ENCODE measurements around the gene DISP3. TPM values are rescaled to one million over a fixed set of nuclear protein-coding genes. Genes with fewer than 3 reads are reported as not detected.

DISP3 gene
- total and polyA plus RNA-seq, 10 donors, result 0.06 to 0.69 (median 0.43) TPM

DNA sequence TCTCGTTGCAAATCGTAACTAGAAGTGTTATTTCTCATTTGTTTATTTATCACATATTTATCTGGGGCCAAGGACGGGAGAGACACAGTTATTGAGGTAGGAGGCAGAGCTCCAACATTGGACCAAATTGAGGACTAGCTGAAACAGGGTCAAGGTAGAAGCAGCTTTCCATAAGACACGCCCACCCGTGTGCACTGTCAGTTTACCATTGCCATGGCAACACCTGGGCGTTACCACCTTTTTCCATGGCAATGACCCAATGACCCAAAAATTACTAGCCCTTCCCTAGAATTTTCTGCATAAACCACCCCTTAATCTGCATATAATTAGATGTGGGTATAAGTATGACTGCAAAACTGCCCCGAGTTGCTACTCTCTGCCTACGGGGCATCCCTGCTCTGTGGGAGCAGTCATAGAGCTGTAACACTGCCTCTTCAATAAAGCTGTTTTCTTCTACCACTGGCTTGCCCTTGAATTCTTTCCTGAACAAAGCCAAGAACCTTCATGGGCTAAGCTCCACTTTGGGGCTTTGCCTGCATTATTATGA, 102.6 kb downstream of the DISP3 start:
- 62 to 74% (median 64%) methylated on average over 8 of the region's 8 CpGs for WGBS, 5 donors

DNA sequence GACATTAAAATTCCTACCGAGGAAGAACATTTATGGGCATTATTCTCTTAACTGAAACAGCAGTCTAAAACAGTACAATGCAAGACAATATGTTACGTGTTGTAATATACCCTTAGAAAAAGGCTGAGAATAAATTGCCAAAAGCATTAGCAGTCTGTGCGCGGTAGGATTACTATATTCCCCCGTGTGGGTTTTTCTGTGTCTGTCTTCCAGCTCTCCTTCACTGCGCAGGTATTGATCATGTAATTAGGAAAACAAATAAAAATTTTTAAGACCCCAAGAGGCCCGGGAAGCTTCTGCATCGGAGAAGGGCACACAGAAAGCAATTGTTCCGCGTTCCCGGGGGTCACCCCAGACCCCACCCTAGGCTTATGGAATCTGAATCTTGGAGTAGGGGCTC, 106.4 kb downstream of the DISP3 start:
- WGBS, 5 donors, result 87 to 93% (median 92%) methylated on average over 11 of the region's 11 CpGs
- H3K27ac ChIP-seq, result no peak overlapping the region
- intact Hi-C loops (cut with DNase I; ENCODE audit: low total_unique reads), result no loop called here
- no peak for TF ChIP-seq POLR2AphosphoS5 (IDR thresholded peaks at IDR 0.05)
- TF ChIP-seq, protein P1, sequence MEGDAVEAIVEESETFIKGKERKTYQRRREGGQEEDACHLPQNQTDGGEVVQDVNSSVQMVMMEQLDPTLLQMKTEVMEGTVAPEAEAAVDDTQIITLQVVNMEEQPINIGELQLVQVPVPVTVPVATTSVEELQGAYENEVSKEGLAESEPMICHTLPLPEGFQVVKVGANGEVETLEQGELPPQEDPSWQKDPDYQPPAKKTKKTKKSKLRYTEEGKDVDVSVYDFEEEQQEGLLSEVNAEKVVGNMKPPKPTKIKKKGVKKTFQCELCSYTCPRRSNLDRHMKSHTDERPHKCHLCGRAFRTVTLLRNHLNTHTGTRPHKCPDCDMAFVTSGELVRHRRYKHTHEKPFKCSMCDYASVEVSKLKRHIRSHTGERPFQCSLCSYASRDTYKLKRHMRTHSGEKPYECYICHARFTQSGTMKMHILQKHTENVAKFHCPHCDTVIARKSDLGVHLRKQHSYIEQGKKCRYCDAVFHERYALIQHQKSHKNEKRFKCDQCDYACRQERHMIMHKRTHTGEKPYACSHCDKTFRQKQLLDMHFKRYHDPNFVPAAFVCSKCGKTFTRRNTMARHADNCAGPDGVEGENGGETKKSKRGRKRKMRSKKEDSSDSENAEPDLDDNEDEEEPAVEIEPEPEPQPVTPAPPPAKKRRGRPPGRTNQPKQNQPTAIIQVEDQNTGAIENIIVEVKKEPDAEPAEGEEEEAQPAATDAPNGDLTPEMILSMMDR (IDR thresholded peaks at IDR 0.05 in 8 of 11, conservative IDR thresholded peaks at IDR 0.05 in 3 of 11), result no peak
- no peak for TF ChIP-seq POLR2A (IDR thresholded peaks at IDR 0.05)
- no peak for DNase-seq
- peaks cover 0 to 58% (median 6%) of the 10 kb centered on the region in 7 donors for H3K27me3 ChIP-seq (replicated peaks in 1 of 7)
- H3K9me3 ChIP-seq, result no peaks in the 10 kb centered on the region
- no peaks in the 10 kb centered on the region for H3K36me3 ChIP-seq
- H3K4me1 ChIP-seq, result no peaks in the 10 kb centered on the region
- no peak overlapping the region for H3K4me3 ChIP-seq

More for the DNA sequence above, 102.6 kb downstream of the DISP3 start:
- no peak for DNase-seq
- no peaks in the 10 kb centered on the region for H3K36me3 ChIP-seq
- TF ChIP-seq POLR2A (IDR thresholded peaks at IDR 0.05), result no peak
- no peak for TF ChIP-seq POLR2AphosphoS5 (IDR thresholded peaks at IDR 0.05)
- TF ChIP-seq, protein P1 (IDR thresholded peaks at IDR 0.05 in 8 of 11, conservative IDR thresholded peaks at IDR 0.05 in 3 of 11), result no peak
- intact Hi-C loops (cut with DNase I; ENCODE audit: low total_unique reads), result no loop called here
- no peaks in the 10 kb centered on the region for H3K9me3 ChIP-seq
- H3K4me1 ChIP-seq, result no peaks in the 10 kb centered on the region
- H3K4me3 ChIP-seq, result no peak overlapping the region
- peaks cover 0 to 47% (median 3%) of the 10 kb centered on the region in 7 donors for H3K27me3 ChIP-seq (replicated peaks in 1 of 7)
- H3K27ac ChIP-seq, result no peak overlapping the region

Other genes with a start within 250 kb of the DISP3 start
- 10 to 100 TPM; 28.4 to 50.9 (median 37.5) TPM for gene MTOR, start 216.6 kb upstream of the DISP3 start, total RNA-seq
- 10 to 100 TPM; 12.5 to 16.5 (median 14.6) TPM for gene MTOR, start 216.6 kb upstream of the DISP3 start, polyA plus RNA-seq
- gene UBIAD1, start 206.0 kb upstream of the DISP3 start, total RNA-seq, result 10 to 100 TPM; 14.2 to 18.5 (median 18.0) TPM
- gene UBIAD1, start 206.0 kb upstream of the DISP3 start, polyA plus RNA-seq, result 1 to 10 TPM; 6.8 to 9.7 (median 7.8) TPM
- 1 to 10 TPM; 2.1 to 6.7 (median 4.5) TPM for gene FBXO2, start 175.3 kb downstream of the DISP3 start, total RNA-seq
- gene FBXO2, start 175.3 kb downstream of the DISP3 start, polyA plus RNA-seq, result 1 to 10 TPM; 3.8 to 5.8 (median 5.8) TPM
- 10 to 100 TPM; 15.3 to 30.5 (median 21.6) TPM for gene FBXO44, start 175.7 kb downstream of the DISP3 start, total RNA-seq
- gene FBXO44, start 175.7 kb downstream of the DISP3 start, polyA plus RNA-seq, result 10 to 100 TPM; 27.9 to 39.4 (median 37.1) TPM
- 10 to 100 TPM in 6 of 7 donors, 1 to 10 TPM in 1; 8.1 to 21.2 (median 14.5) TPM for gene FBXO6, start 185.0 kb downstream of the DISP3 start, total RNA-seq
- 10 to 100 TPM; 13.1 to 19.5 (median 16.5) TPM for gene FBXO6, start 185.0 kb downstream of the DISP3 start, polyA plus RNA-seq
- 10 to 100 TPM; 22.7 to 41.0 (median 29.8) TPM for gene MAD2L2, start 202.0 kb downstream of the DISP3 start, total RNA-seq
- 10 to 100 TPM; 30.8 to 42.1 (median 37.2) TPM for gene MAD2L2, start 202.0 kb downstream of the DISP3 start, polyA plus RNA-seq
- under 1 TPM in 4 of 7 donors, not detected in 3; 0.09 to 0.37 (median 0.17) TPM for gene DRAXIN, start 212.6 kb downstream of the DISP3 start, total RNA-seq
- under 1 TPM; 0.04 to 0.10 (median 0.06) TPM for gene DRAXIN, start 212.6 kb downstream of the DISP3 start, polyA plus RNA-seq

Measured in spleen (tissue), 11 donors.